ENCODE results near the gene PRKAA1. TPM values are rescaled to one million over a fixed set of nuclear protein-coding genes. Genes with fewer than 3 reads are reported as not detected.

The PRKAA1 gene
- total and polyA plus RNA-seq, 2 of the 13 experiments (the other 11 are each of a cell fraction or from before 2014, with no cell fraction given): 36.6 to 58.0 TPM

- DNase-seq (ENCODE audit: low spot score): no peak
- POLR2A ChIA-PET: interaction anchor here (1.2 kb wide), 1 partner anchor 22 kb away, joined by 3 read pairs; the partner anchor contains the start of gene PRKAA1
- 100% methylated on average over 1 of the region's 1 CpG for WGBS (ENCODE audit: low lambda C conversion rate)
- Histone ChIP-seq H4K20me1 (ENCODE audit: insufficient read depth, low read length) (peaks cover 3% of the 10 kb centered on the region; the same call in 1 of the 2 replicates), H3K36me3 (replicated peaks in 1 of 2; ENCODE audit: control insufficient read depth in 1 of 2, insufficient read depth in 2 of 2, low read length in 2 of 2) (peaks cover 11 to 35% of the 10 kb centered on the region in 2 experiments), H3K4me2 (ENCODE audit: low read depth, low read length) (no peak overlapping the region), H3K4me3 (replicated peaks in 1 of 3; ENCODE audit: insufficient read depth in 1 of 3, low read depth in 2 of 3, low read length in 3 of 3) (no peak overlapping the region), H3K79me2 (ENCODE audit: insufficient read depth, low read length) (peaks cover 44% of the 10 kb centered on the region), H3K27ac (ENCODE audit: extremely low read length, insufficient read depth, low read length) (no peak overlapping the region), H3K27me3 (ENCODE audit: control insufficient read depth in 1 of 2, insufficient read depth in 2 of 2, low read length in 2 of 2) (no peaks in the 10 kb centered on the region), H3K4me1 (ENCODE audit: insufficient read depth, low read length) (peaks cover 37% of the 10 kb centered on the region), H3K9me3 (ENCODE audit: low read length) (no peaks in the 10 kb centered on the region), H3K9ac (ENCODE audit: insufficient read depth, low read depth, low read length) (no peak overlapping the region), H2AFZ (ENCODE audit: low read length) (no peak overlapping the region)
- no TSS peak for BruUV-seq (replicated peaks)
- intact Hi-C loops (cut with micrococcal nuclease; ENCODE audit: unreplicated experiment): no loop called here
- no peak for ATAC-seq
- FAIRE-seq: no peak
- no peak for TF ChIP-seq ZNF615 (CRISPR knock-in tag; IDR thresholded peaks at IDR 0.05; ENCODE audit: borderline replicate concordance)
- TF ChIP-seq FOXK1 (CRISPR knock-in tag; IDR thresholded peaks at IDR 0.05; ENCODE audit: borderline replicate concordance, low read depth): no peak
- no peak for TF ChIP-seq ZBTB3 (CRISPR knock-in tag; IDR thresholded peaks at IDR 0.05; ENCODE audit: borderline replicate concordance, low read depth)
- TF ChIP-seq EED (CRISPR knock-in tag; IDR thresholded peaks at IDR 0.05): no peak
- no peak for TF ChIP-seq KAT8 (CRISPR knock-in tag; IDR thresholded peaks at IDR 0.05)
- no peak for TF ChIP-seq PHF21A (CRISPR knock-in tag; IDR thresholded peaks at IDR 0.05)
- no peak for TF ChIP-seq ZNF317 (CRISPR knock-in tag; IDR thresholded peaks at IDR 0.05)
- no peak for TF ChIP-seq ZNF263 (CRISPR knock-in tag; IDR thresholded peaks at IDR 0.05)
- TF ChIP-seq NFYC (CRISPR knock-in tag; IDR thresholded peaks at IDR 0.05): no peak
- no peak for TF ChIP-seq ZFP62 (CRISPR knock-in tag; IDR thresholded peaks at IDR 0.05)
- TF ChIP-seq MAF1 (CRISPR knock-in tag; IDR thresholded peaks at IDR 0.05; ENCODE audit: borderline replicate concordance): no peak
- no peak for TF ChIP-seq ZNF224 (CRISPR knock-in tag; IDR thresholded peaks at IDR 0.05)
- no peak for TF ChIP-seq U2AF2 (IDR thresholded peaks at IDR 0.05; ENCODE audit: low read depth, low read length)
- TF ChIP-seq ZNF747 (CRISPR knock-in tag; IDR thresholded peaks at IDR 0.05; ENCODE audit: borderline replicate concordance): no peak
- no peak for TF ChIP-seq HOMEZ (CRISPR knock-in tag; IDR thresholded peaks at IDR 0.05; ENCODE audit: low read depth)
- no peak for TF ChIP-seq ATF5 (CRISPR knock-in tag; IDR thresholded peaks at IDR 0.05; ENCODE audit: low read depth)
- no peak for TF ChIP-seq ZNF451 (CRISPR knock-in tag; IDR thresholded peaks at IDR 0.05)
- TF ChIP-seq ZBTB49 (CRISPR knock-in tag; IDR thresholded peaks at IDR 0.05; ENCODE audit: borderline replicate concordance): no peak
- CTCF ChIA-PET (ENCODE audit: low intra/inter-chr PET ratio, low total read pairs): interaction anchor here (1.1 kb wide), 1 partner anchor 21 kb away, joined by 3 read pairs; the partner anchor contains the start of gene TTC33
- in situ Hi-C loops (cut with HindIII; ENCODE audit: extremely low pct_ligation_motif_present, low pct_unique_long_range_greater_than_20kb): no loop called here
Observed at GRCh38 chr5:40776658-40776977, 21.6 kb downstream of the PRKAA1 start.

Data from HepG2 (cell line).